Astrocyte of the cerebellum (primary cell): ENCODE measurements around the gene ZNF107.

Source experiments
- DNase-seq: peaks from one replicate; pipeline ENCODE4 v3.0.0-alpha.2; 2011; ENCODE audit warnings: low read depth
- H3K4me3 ChIP-seq: 2 replicates; pipeline ENCODE4 v1.5.1; 2011; ENCODE audit warnings: mild to moderate bottlenecking, low read depth, low read length, moderate library complexity
- in situ Hi-C: cut with HindIII; loops from 2 replicates; pipeline ENCODE4 v1.10.0; 2017; ENCODE audit warnings: low sequenced_read_pairs
- TF ChIP-seq, protein P1 (sequence below): IDR thresholded peaks from 2 replicates; pipeline ENCODE4 v1.5.1; 2012; ENCODE audit warnings: low read length, low read depth, moderate library complexity, mild to moderate bottlenecking; ENCODE audit errors: missing control alignments

ZNF107 gene

DNA sequence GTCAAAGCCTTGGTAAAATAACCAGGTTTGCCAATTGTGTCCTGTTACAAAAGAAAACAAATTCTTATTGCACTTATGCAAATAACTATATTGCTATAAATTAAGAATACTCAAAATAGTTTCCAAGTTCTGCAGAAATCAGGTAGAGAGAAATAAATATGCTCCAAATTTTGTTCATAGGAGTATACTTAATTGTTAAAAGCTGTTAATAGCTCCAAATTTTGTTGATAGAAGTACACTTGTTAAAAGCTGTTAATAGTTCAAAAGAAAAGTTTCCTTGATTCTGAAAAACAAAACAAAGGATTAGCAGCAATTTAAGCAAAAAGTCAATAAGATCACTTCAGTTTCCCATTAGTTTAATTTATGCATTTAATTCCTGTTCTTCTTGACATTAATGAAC, 81.9 kb downstream of the ZNF107 start:
- in situ Hi-C loops = no loop called here
- DNase-seq = no peak
- no peak overlapping the region for H3K4me3 ChIP-seq
- TF ChIP-seq, protein P1, sequence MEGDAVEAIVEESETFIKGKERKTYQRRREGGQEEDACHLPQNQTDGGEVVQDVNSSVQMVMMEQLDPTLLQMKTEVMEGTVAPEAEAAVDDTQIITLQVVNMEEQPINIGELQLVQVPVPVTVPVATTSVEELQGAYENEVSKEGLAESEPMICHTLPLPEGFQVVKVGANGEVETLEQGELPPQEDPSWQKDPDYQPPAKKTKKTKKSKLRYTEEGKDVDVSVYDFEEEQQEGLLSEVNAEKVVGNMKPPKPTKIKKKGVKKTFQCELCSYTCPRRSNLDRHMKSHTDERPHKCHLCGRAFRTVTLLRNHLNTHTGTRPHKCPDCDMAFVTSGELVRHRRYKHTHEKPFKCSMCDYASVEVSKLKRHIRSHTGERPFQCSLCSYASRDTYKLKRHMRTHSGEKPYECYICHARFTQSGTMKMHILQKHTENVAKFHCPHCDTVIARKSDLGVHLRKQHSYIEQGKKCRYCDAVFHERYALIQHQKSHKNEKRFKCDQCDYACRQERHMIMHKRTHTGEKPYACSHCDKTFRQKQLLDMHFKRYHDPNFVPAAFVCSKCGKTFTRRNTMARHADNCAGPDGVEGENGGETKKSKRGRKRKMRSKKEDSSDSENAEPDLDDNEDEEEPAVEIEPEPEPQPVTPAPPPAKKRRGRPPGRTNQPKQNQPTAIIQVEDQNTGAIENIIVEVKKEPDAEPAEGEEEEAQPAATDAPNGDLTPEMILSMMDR = no peak

DNA sequence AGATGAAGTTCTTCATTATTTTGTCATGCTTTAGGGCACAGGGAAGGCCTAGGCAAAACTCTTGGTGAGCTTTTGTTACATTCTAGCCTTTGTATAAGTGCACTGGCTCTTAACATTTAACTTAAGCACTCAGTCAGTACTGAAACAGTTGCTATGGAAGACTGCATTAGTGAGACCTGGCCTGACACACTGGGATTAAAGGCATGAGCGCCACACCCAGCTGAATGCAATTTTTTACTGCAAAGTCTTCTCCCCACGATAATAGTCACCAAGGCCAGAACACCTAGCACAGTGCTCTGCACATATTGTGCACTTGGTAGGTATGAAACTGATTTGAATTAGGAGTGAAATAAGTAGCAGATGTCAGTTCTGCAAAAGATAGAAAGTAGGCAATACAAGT, 87.1 kb downstream of the ZNF107 start:
- DNase-seq = no peak
- TF ChIP-seq, protein P1 = no peak
- H3K4me3 ChIP-seq = no peak overlapping the region
- in situ Hi-C loops = no loop called here

DNA sequence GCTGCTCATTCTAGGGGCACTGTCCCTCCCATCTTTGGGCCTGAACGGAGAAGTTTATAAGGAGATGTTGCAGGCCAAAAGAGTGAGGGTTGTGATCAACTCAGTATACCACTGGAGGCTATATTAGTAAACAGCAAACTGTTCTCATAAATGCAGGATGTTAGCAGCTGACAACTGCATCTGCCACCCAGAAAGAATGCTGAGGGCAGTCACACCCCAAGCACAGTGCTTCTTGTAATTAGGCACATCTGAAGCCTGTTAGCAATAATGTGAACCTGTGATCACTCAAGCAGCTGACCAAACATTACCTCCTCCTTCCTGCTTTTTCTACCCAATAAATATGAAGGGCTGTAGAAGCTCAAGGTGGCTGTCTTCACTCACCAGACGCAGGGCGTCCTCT, 89.9 kb downstream of the ZNF107 start:
- TF ChIP-seq, protein P1 = no peak
- in situ Hi-C loops = no loop called here
- H3K4me3 ChIP-seq = no peak overlapping the region
- no peak for DNase-seq

DNA sequence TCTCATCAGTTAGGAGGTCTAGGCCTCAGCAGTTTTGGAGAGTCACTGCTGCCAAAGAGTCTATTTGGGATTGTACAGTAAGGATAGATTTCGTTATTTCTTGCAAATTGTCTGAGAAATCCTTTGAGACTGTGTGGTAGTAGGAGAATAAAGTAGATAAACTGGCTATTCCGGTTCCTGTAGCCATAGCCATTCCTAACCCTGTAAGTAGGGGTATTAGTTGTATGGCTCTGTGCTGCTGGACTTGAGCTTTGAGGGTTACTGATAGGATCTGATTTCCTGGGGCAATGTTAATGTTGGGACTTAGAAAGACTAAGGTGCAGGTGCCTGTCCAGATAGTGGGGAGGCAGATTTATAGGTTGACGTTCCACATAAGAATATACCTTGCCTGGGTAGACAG, 92.2 kb downstream of the ZNF107 start:
- DNase-seq = no peak
- TF ChIP-seq, protein P1 = no peak
- no peak overlapping the region for H3K4me3 ChIP-seq
- in situ Hi-C loops = no loop called here
